ENCODE results near the gene CNMD.

CNMD gene

GRCh38 chr13:52739468-52740071 lies at the start of gene CNMD:
TSS of gene CNMD (minus strand) at chr13:52739820. CDS start at chr13:52739701, 119 bp downstream.
- DNase-seq, result peak in 1 of 2 donors; percentile 2

- DNase-seq, result no peak
Measured at GRCh38 chr13:52788011-52788410, 48.4 kb upstream of the CNMD start.

GRCh38 chr13:52787235-52787634 lies 47.6 kb upstream of the CNMD start:
- no peak for DNase-seq

- no peak for DNase-seq
Measured at GRCh38 chr13:52786766-52787165, 47.1 kb upstream of the CNMD start.

GRCh38 chr13:52785739-52786138 lies 46.1 kb upstream of the CNMD start:
- no peak for DNase-seq

- no peak for DNase-seq
Measured at GRCh38 chr13:52784591-52785340, 45.1 kb upstream of the CNMD start.

GRCh38 chr13:52783943-52784342 lies 44.3 kb upstream of the CNMD start:
- DNase-seq, result no peak

GRCh38 chr13:52782471-52783448 lies 43.1 kb upstream of the CNMD start:
- no peak for DNase-seq

DNA sequence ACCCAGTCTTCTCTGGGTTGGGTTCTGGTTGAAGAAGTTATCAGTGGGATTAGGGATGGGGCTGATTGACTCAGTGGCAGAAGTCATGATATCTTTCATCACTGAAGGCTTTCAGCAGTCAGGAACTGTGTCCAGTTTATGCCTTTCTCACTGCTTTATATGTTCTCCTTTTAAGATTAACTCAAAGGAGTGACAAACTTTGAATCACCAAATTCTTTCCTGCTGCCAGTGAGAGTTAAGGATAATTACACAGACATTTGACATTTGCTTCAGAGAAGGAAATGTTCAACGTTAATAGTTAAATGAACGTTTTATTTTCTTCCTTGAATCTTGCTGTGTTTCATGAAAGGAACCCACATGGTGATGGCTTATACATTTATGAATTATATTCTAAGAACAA lies 41.0 kb upstream of the CNMD start:
- no peak for DNase-seq

GRCh38 chr13:52780092-52780491 lies 40.5 kb upstream of the CNMD start:
- DNase-seq, result no peak

- no peak for DNase-seq
Measured at GRCh38 chr13:52779103-52779502, 39.5 kb upstream of the CNMD start.

DNA sequence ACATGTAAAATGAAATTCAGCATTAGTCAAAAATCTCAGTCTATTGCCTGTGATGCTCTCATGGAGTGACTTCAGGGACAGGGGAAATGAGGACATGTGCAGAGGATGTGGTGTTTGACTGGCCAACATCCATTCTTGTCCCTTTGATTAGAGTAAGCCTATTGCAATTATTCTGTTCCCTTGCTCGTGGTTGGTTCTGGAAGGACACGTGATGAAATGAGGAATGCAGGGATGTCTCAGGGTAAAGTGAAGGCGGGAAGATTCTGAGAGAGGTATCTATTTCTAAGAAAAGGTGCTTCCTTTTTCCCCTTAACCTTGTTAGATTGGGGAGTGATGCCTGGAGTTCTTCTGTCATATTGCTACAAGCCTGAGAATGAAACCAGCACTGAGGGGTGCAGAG lies 37.1 kb upstream of the CNMD start:
- DNase-seq, result no peak

GRCh38 chr13:52775511-52775910 lies 35.9 kb upstream of the CNMD start:
- no peak for DNase-seq

GRCh38 chr13:52767949-52768516 lies 28.4 kb upstream of the CNMD start:
- no peak for DNase-seq

DNA sequence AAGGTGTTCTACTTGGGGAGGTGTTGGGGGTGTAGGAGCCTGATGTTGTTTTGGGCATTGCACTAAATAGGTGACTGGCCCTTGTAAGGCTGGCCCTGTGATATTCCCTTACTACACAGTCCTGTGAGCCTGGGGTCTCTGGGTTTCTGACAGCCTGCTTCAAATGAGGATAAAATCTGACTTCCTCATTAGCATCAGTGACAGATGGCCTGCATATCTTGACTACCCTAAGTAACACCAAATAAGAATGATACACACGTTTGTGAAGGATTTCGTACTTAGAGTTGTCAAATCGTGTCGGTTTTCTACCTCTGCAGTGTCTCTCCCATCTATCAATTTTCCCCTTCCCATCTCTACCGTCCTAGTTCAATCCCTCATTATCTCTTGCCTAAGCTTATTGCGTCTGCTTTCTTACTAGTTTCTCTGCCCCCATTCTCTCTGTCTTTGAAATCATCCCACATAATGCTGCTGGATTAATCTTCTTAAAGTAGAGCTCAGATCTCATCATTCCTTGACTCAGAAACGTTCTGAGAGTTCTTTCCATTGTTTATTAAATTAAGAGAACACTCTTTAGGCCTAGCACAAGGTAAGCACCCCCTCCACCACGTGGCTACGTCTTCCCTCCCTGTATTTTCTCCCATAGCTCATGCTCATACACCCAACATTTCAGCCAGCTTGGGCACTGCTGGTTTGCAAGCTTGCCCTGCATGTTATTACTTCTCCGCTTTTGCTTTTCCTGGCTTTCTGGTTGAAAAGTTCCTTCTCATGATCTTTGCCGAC lies 26.2 kb upstream of the CNMD start:
- DNase-seq, result no peak

DNA sequence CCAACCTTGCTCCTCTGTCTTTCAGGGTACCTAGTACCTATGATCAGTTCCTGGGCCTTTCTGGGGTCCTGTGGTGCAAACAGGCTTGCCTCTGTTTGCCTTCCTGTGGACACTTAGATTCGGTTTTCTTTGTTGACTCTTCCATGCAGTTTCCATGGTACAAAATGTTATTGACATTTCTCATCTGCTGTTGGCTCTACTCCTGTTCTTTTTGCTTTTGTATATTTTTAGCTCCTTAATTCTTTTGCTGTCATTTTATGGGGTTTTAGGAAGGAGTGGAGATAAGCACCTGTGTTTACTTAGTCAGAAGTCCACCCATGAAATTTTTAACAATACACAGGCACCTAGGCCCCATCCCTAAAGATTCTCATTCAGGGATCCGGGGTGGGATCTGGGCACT lies 20.5 kb upstream of the CNMD start:
- no peak for DNase-seq

- DNase-seq, result no peak
Measured at GRCh38 chr13:52758114-52758513, 18.5 kb upstream of the CNMD start.

- no peak for DNase-seq
Measured at GRCh38 chr13:52751196-52751595, 11.6 kb upstream of the CNMD start.

DNA sequence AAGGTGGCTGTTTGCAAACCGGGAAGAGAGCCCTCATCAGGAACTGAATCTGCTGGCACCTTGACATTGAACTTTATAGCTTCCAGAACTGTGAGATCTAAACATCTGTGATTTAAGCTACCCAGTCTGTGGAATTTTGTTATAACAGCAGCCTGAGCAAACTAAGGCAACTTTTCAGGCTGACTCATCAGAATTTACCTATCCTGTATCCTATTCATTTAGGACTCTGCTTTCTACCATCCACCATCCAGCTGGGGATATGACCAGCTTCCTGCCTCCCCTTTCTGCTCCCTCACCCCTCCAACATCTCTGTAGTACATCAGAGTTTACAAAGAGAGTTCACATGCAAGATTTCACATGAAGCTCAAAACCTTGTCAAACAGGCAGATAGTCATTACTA lies 11.1 kb upstream of the CNMD start:
- DNase-seq, result no peak

DNA sequence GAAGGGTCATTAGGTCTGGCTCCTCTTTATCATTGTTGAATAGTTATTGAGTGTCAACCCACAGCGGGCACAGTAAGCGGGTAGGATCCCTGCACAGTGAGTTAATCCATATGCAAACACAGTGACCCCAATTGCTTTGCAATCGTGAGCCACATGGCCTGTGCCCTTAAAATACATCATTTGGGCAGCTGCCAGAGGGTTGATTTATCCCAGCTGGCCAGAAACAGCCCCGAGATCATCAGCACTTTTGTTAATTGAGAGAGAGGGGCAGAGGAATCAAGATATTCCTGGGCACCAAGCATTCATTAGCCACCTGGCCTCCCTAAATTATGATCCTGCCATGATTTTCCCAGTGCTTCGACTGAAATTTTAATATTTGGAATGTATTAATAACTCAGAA lies 9.8 kb upstream of the CNMD start:
- DNase-seq, result no peak

DNA sequence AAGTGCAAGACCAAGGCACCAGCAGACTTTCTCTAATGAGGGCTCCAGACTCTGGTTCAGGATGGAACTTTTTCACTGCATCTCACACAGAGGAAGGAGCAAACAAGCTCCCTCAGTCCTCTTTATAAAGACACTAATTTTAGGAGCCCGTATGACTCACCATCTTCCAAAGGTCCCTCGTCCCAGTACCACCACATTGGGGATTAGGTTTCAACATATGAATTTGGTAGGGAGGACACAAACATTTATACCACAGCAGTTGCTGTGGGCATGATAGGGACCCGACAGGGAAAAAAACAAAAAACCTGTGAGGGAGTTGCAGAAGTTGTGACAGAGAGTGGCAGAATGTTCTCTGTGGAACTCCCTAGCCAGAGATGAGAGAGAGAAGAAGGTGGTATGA lies 6.5 kb upstream of the CNMD start:
- DNase-seq, result no peak

GRCh38 chr13:52744842-52745375 lies 5.3 kb upstream of the CNMD start:
- no peak for DNase-seq

Measured in stimulated activated CD4-positive, alpha-beta T cell treated with anti-CD3 and anti-CD28 coated beads, Interleukin-2, amount 100 ng/mL, for 24 hours (primary cell).